HepG2 (cell line): ENCODE results near the gene NOX4.

Experiments used
- ATF3 ChIP-seq: sonication (generic); formaldehyde crosslinking; IDR thresholded peaks from 2 replicates; pipeline ENCODE4 v1.4.0; 2020; ENCODE audit warnings: missing genetic modification reagents
- BCL6 ChIP-seq: IDR thresholded peaks from 2 replicates; pipeline ENCODE4 v1.6.1; 2016; ENCODE audit warnings: missing genetic modification reagents, missing compliant biosample characterization
- CTCF ChIP-seq: sonication (generic); formaldehyde crosslinking; IDR thresholded peaks from 2 replicates; pipeline ENCODE4 v1.5.0; 2020; ENCODE audit warnings: mild to moderate bottlenecking, missing genetic modification reagents, moderate library complexity
- HMGXB4 ChIP-seq, 2 experiments: sonication (generic) in 1 of 2; formaldehyde crosslinking in 1 of 2; IDR thresholded peaks; 2 replicates each; pipeline versions ENCODE4 v1.4.0 to v1.6.1; 2018 to 2020; ENCODE audit warnings: missing genetic modification reagents in 2 of 2, borderline replicate concordance in 1 of 2, low read depth in 1 of 2, mild to moderate bottlenecking in 1 of 2, missing biosample characterization in 1 of 2
- JUND ChIP-seq: sonication (generic); formaldehyde crosslinking; IDR thresholded peaks from 2 replicates; pipeline ENCODE4 v1.8.0; 2022; ENCODE audit warnings: mild to moderate bottlenecking, missing genetic modification reagents
- NCOA5 ChIP-seq: sonication (generic); formaldehyde crosslinking; IDR thresholded peaks from 2 replicates; pipeline ENCODE4 v1.4.0; 2020; ENCODE audit warnings: missing genetic modification reagents
- SRF ChIP-seq: IDR thresholded peaks from 2 replicates; pipeline ENCODE4 v1.6.1; 2011; ENCODE audit warnings: mild to moderate bottlenecking, low read depth, low read length, moderate library complexity
- TOE1 ChIP-seq: sonication (generic); formaldehyde crosslinking; IDR thresholded peaks from 2 replicates; pipeline ENCODE4 v1.4.0; 2020; ENCODE audit warnings: mild to moderate bottlenecking, missing genetic modification reagents
- ZNF160 ChIP-seq: sonication (generic); formaldehyde crosslinking; IDR thresholded peaks from 2 replicates; pipeline ENCODE4 v1.8.0; 2022; ENCODE audit warnings: mild to moderate bottlenecking, inconsistent platforms, missing genetic modification reagents
- ZNF329 ChIP-seq: sonication (generic); formaldehyde crosslinking; IDR thresholded peaks from 2 replicates; pipeline ENCODE4 v1.9.0; 2021; ENCODE audit warnings: low read depth, mild to moderate bottlenecking, missing genetic modification reagents
- ZNF567 ChIP-seq: sonication (generic); formaldehyde crosslinking; IDR thresholded peaks from 2 replicates; pipeline ENCODE4 v1.8.1; 2023; ENCODE audit warnings: mild to moderate bottlenecking, missing genetic modification reagents, borderline replicate concordance
- ZNF792 ChIP-seq: IDR thresholded peaks from 2 replicates; pipeline ENCODE4 v1.6.1; 2016

- TF ChIP-seq BCL6 (CRISPR knock-in tag) (no peak), JUND (CRISPR knock-in tag) (no peak), SRF (no peak), CTCF (CRISPR knock-in tag) (no peak), NCOA5 (CRISPR knock-in tag) (no peak), ZNF567 (CRISPR knock-in tag) (no peak), TOE1 (CRISPR knock-in tag) (no peak), HMGXB4 (CRISPR knock-in tag; IDR thresholded peaks at IDR 0.05; ENCODE audit: borderline replicate concordance in 1 of 2, low read depth in 1 of 2) (no peak), ZNF160 (CRISPR knock-in tag) (no peak), ZNF329 (CRISPR knock-in tag) (no peak), ATF3 (CRISPR knock-in tag) (no peak), ZNF792 (CRISPR knock-in tag) (no peak)
Observed at GRCh38 chr11:89443361-89444322, 47.5 kb downstream of the NOX4 start.
